PC-9 (cell line): ENCODE results near the gene BRSK2. TPM values are rescaled to one million over a fixed set of nuclear protein-coding genes. Genes with fewer than 3 reads are reported as not detected.

Source experiments
- BruUV-seq: library from RNA; stranded (reverse); fragments of 400-500 nt; replicated peaks from 2 replicates; lab custom pipeline; 2021; lab: Mats Ljungman, UMichigan
- CTCF ChIA-PET: fragments of 300-600 bp; sonication (Branson Sonifier 250); formaldehyde crosslinking; loops from one replicate; lab custom pipeline; 2022; ENCODE audit warnings: antibody characterized with exemption; lab: Charles Lee
- POLR2A ChIA-PET: fragments of 300-600 bp; sonication (Branson Sonifier 250); formaldehyde crosslinking; loops from one replicate; lab custom pipeline; 2022; ENCODE audit warnings: antibody characterized with exemption; ENCODE audit not compliant: unreplicated experiment; lab: Charles Lee
- DNase-seq, 2 experiments: peaks; one replicate each; pipeline versions ENCODE4 v3.0.0 to v3.0.0-alpha.2; 2015 to 2022; ENCODE audit warnings: mixed read lengths in 1 of 2
- H2AFZ ChIP-seq: fragments of 200-600 bp; sonication (generic); 2 replicates; pipeline ENCODE4 v1.8.1; 2017; ENCODE audit warnings: antibody characterized with exemption
- H3F3A ChIP-seq: fragments of 200-600 bp; sonication (generic); 2 replicates; pipeline ENCODE4 v1.8.1; 2017; ENCODE audit warnings: antibody characterized with exemption, mild to moderate bottlenecking, low read depth; ENCODE audit not compliant: insufficient read depth
- H3K27ac ChIP-seq: fragments of 200-600 bp; sonication (generic); 2 replicates; pipeline ENCODE4 v1.6.1; 2016; ENCODE audit warnings: mixed run types
- H3K27me3 ChIP-seq: fragments of 200-600 bp; sonication (generic); 2 replicates; pipeline ENCODE4 v1.6.1; 2016; ENCODE audit warnings: low read depth, mixed run types; ENCODE audit not compliant: insufficient read depth
- H3K36me3 ChIP-seq: fragments of 200-600 bp; sonication (generic); 2 replicates; pipeline ENCODE4 v1.6.1; 2016; ENCODE audit warnings: low read depth, mixed run types
- H3K4me1 ChIP-seq: fragments of 200-600 bp; sonication (generic); replicated peaks from 2 replicates; pipeline ENCODE4 v1.6.1; 2016; ENCODE audit warnings: mixed run types; ENCODE audit not compliant: insufficient read depth
- H3K4me2 ChIP-seq: fragments of 200-600 bp; sonication (generic); 2 replicates; pipeline ENCODE4 v1.6.1; 2017; ENCODE audit warnings: mixed run types
- H3K4me3 ChIP-seq: fragments of 200-600 bp; sonication (generic); 2 replicates; pipeline ENCODE4 v1.6.1; 2016; ENCODE audit warnings: mixed run types
- H3K79me2 ChIP-seq: fragments of 200-600 bp; sonication (generic); 2 replicates; pipeline ENCODE4 v1.6.1; 2017; ENCODE audit warnings: low read depth, mixed run types
- H3K9me2 ChIP-seq: fragments of 200-600 bp; sonication (generic); 2 replicates; pipeline ENCODE4 v1.8.1; 2017; ENCODE audit warnings: mild to moderate bottlenecking; ENCODE audit not compliant: insufficient read depth
- H3K9me3 ChIP-seq: fragments of 200-600 bp; sonication (generic); 2 replicates; pipeline ENCODE4 v1.8.1; 2016; ENCODE audit warnings: low read depth; ENCODE audit not compliant: insufficient read depth
- H4K20me1 ChIP-seq: fragments of 200-600 bp; sonication (generic); 2 replicates; pipeline ENCODE4 v1.8.1; 2017; ENCODE audit not compliant: insufficient read depth
- EZH2 ChIP-seq: fragments of 200-600 bp; sonication (generic); IDR thresholded peaks from 2 replicates; pipeline ENCODE4 v1.8.0; 2017; ENCODE audit warnings: antibody characterized with exemption, low read depth
- intact Hi-C: fragments of 100-400 bp; cut with micrococcal nuclease; formaldehyde crosslinking; loops from one replicate; pipeline ENCODE4 v1.10.0; 2022; ENCODE audit not compliant: unreplicated experiment
- total RNA-seq: library from RNA; stranded (reverse); gene quantifications from 2 replicates; pipeline ENCODE4 v1.2.3, GENCODE V29; 2021
- TF ChIP-seq, protein P1 (sequence below): fragments of 200-600 bp; sonication (generic); conservative IDR thresholded peaks from 2 replicates; pipeline ENCODE4 v1.6.1; 2017; ENCODE audit warnings: mixed run types, antibody characterized with exemption, mild to moderate bottlenecking, moderate library complexity

The BRSK2 gene
- total RNA-seq, 1 experiment from 2014 or later = 2.9 TPM

- H3K9me2 ChIP-seq = no peaks in the 10 kb centered on the region
- intact Hi-C loops = no loop called here
- POLR2A ChIA-PET = no interaction called here
- TF ChIP-seq, protein P1, sequence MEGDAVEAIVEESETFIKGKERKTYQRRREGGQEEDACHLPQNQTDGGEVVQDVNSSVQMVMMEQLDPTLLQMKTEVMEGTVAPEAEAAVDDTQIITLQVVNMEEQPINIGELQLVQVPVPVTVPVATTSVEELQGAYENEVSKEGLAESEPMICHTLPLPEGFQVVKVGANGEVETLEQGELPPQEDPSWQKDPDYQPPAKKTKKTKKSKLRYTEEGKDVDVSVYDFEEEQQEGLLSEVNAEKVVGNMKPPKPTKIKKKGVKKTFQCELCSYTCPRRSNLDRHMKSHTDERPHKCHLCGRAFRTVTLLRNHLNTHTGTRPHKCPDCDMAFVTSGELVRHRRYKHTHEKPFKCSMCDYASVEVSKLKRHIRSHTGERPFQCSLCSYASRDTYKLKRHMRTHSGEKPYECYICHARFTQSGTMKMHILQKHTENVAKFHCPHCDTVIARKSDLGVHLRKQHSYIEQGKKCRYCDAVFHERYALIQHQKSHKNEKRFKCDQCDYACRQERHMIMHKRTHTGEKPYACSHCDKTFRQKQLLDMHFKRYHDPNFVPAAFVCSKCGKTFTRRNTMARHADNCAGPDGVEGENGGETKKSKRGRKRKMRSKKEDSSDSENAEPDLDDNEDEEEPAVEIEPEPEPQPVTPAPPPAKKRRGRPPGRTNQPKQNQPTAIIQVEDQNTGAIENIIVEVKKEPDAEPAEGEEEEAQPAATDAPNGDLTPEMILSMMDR = no peak
- TF ChIP-seq EZH2 = no peak
- no peaks in the 10 kb centered on the region for H4K20me1 ChIP-seq
- H3K27ac ChIP-seq = no peak overlapping the region
- peaks cover 29% of the 10 kb centered on the region for H3K27me3 ChIP-seq
- H3F3A ChIP-seq = no peaks in the 10 kb centered on the region
- no peaks in the 10 kb centered on the region for H3K36me3 ChIP-seq
- DNase-seq = no peak
- H3K9me3 ChIP-seq = no peaks in the 10 kb centered on the region
- no peaks in the 10 kb centered on the region for H3K4me1 ChIP-seq
- H3K4me2 ChIP-seq = no peak overlapping the region
- H3K4me3 ChIP-seq = no peak overlapping the region
- H2AFZ ChIP-seq = no peak overlapping the region
- CTCF ChIA-PET = no interaction called here
- BruUV-seq = no TSS peak
- H3K79me2 ChIP-seq = no peaks in the 10 kb centered on the region
Measured at GRCh38 chr11:1397862-1398527, 8.3 kb downstream of the BRSK2 start.

DNA sequence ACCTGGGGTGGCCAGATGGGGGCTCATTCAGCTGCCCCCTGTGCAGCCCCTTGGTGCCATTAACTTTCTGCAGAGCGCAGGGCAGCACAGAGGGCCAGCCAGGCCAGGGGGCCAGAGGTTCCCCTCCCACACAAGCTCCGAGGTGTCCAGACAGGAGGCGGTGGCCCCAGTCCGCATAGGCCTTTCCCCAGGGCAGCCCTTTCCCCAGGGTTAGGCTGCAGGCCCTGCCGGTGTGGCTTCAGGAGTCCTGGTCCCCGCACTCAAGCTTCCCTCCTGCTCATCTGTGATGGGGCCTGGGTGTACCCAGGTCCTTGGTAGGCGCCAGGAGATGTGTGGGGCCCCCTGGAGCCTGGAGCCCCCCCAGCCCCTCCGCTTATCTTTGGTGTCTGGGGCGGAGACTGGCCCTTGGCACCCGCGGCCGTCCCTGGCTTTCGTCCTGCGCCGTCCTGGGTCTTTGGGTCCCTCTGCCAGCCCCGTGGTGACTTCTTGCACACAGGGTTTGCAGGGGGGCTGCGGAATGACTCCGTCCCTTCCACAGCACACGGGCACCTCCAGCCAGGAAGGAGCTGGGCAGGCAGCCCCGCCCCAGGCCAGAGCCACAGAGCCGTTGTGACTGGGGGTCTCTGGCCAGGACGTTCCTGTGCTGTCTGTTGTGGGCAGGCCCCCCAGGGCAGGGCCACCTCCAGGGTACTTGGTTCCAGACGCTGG lies 8.9 kb downstream of the BRSK2 start:
- Histone ChIP-seq H3F3A (no peaks in the 10 kb centered on the region), H3K4me2 (no peak overlapping the region), H3K79me2 (no peaks in the 10 kb centered on the region), H3K9me3 (no peaks in the 10 kb centered on the region), H3K27me3 (peaks cover 29% of the 10 kb centered on the region), H2AFZ (no peak overlapping the region), H4K20me1 (no peaks in the 10 kb centered on the region), H3K9me2 (no peaks in the 10 kb centered on the region), H3K36me3 (no peaks in the 10 kb centered on the region), H3K4me1 (no peaks in the 10 kb centered on the region), H3K4me3 (no peak overlapping the region), H3K27ac (no peak overlapping the region)
- TF ChIP-seq EZH2 = no peak
- TF ChIP-seq, protein P1 = no peak
- POLR2A ChIA-PET = no interaction called here
- intact Hi-C loops = no loop called here
- BruUV-seq = no TSS peak
- DNase-seq = no peak
- CTCF ChIA-PET = no interaction called here

DNA sequence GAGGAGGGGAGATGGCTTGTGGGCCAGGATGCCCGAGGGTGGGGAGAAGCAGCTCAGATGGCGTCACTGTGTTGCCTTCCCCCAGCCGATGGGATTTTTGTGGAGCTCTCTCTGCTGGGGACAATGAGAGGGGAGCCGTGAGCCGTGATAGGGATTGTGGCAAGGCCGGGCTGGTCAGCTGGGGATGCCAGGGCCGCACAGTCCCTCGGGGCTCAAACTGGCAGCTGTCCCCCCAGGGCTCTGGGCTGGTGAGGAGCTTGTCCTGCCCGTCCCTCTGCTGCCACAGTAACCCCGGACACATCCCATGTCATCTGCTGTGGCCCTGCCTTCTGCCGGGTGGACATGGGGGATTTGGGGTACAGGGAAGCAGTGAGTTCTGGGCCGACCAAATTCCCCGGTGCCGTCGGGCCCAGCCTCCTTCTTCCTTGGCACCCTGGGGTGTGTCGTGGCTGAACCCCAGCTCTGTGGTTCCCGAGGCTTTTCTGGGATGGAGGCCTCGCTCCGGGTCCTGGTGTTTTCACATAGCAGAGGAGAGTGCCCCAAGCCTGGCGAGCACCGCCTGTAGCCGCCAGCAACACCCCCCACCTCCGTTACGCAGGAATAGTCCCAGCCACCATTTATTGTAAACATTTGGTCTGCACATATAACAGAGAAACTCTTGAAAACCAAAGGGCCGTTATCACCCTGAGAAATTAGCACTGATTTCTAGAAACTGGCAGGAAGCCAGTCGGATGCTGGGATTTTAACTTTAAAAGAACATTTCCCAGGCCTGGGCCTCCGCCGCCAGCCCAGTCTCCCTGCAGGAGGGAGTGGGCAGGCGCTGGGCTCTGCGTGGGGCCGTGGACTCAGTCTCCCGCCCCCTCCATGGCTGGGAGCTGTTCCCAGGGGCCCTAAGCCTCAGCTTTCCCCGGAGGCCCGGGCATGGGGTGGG lies 9.9 kb downstream of the BRSK2 start:
- Histone ChIP-seq H3K9me2 (no peaks in the 10 kb centered on the region), H3K79me2 (no peaks in the 10 kb centered on the region), H3K4me1 (no peaks in the 10 kb centered on the region), H2AFZ (no peak overlapping the region), H3K9me3 (no peaks in the 10 kb centered on the region), H3F3A (no peaks in the 10 kb centered on the region), H3K4me3 (no peak overlapping the region), H3K27ac (no peak overlapping the region), H3K27me3 (peaks cover 29% of the 10 kb centered on the region), H3K36me3 (no peaks in the 10 kb centered on the region), H4K20me1 (no peaks in the 10 kb centered on the region), H3K4me2 (no peak overlapping the region)
- DNase-seq = no peak
- intact Hi-C loops = no loop called here
- TF ChIP-seq, protein P1 = no peak
- TF ChIP-seq EZH2 = no peak
- no TSS peak for BruUV-seq
- ChIA-PET CTCF (interaction anchor here (0.5 kb wide), 1 partner anchor 688 kb away, joined by 5 read pairs; no protein-coding TSS in a partner anchor), POLR2A (no interaction called here)
